ENCODE measurements around the gene NRP2. TPM values are rescaled to one million over a fixed set of nuclear protein-coding genes. Genes with fewer than 3 reads are reported as not detected.
A peak's percentile ranks its signal among the peaks of the same experiment; 100 is the strongest.

NRP2 gene
- total RNA-seq, 1 donor: 11.2 TPM

GRCh38 chr2:205771031-205771430 is 88.7 kb downstream of the NRP2 start:
- no peak for DNase-seq (ENCODE audit: low read depth)
- TF ChIP-seq CTCF (IDR thresholded peaks at IDR 0.05; ENCODE audit: insufficient read depth, low read length): no peak
- H3K4me3 ChIP-seq (ENCODE audit: low read depth, low read length): no peak overlapping the region

GRCh38 chr2:205771666-205772065 is 89.4 kb downstream of the NRP2 start:
- H3K4me3 ChIP-seq (ENCODE audit: low read depth, low read length): no peak overlapping the region
- TF ChIP-seq CTCF (IDR thresholded peaks at IDR 0.05; ENCODE audit: insufficient read depth, low read length): no peak
- DNase-seq (ENCODE audit: low read depth): no peak

GRCh38 chr2:205772983-205773382 is 90.7 kb downstream of the NRP2 start:
- no peak for TF ChIP-seq CTCF (IDR thresholded peaks at IDR 0.05; ENCODE audit: insufficient read depth, low read length)

GRCh38 chr2:205773989-205774388 is 91.7 kb downstream of the NRP2 start:
- H3K4me3 ChIP-seq (ENCODE audit: low read depth, low read length): no peak overlapping the region
- DNase-seq (ENCODE audit: low read depth): no peak
- no peak for TF ChIP-seq CTCF (IDR thresholded peaks at IDR 0.05; ENCODE audit: insufficient read depth, low read length)

More at GRCh38 chr2:205772983-205773382, 90.7 kb downstream of the NRP2 start:
- H3K4me3 ChIP-seq (ENCODE audit: low read depth, low read length): no peak overlapping the region
- no peak for DNase-seq (ENCODE audit: low read depth)

GRCh38 chr2:205775097-205775877 is 93.0 kb downstream of the NRP2 start:
- DNase-seq (ENCODE audit: low read depth): peak; percentile 66
- H3K4me3 ChIP-seq (ENCODE audit: low read depth, low read length): no peak overlapping the region
- TF ChIP-seq CTCF (IDR thresholded peaks at IDR 0.05; ENCODE audit: insufficient read depth, low read length): no peak

- TF ChIP-seq CTCF (IDR thresholded peaks at IDR 0.05; ENCODE audit: insufficient read depth, low read length): peak; percentile 45
- no peak for DNase-seq (ENCODE audit: low read depth)
- H3K4me3 ChIP-seq (ENCODE audit: low read depth, low read length): no peak overlapping the region
Observed at GRCh38 chr2:205776139-205776538, 93.8 kb downstream of the NRP2 start.

GRCh38 chr2:205776720-205777119 is 94.4 kb downstream of the NRP2 start:
- DNase-seq (ENCODE audit: low read depth): no peak
- TF ChIP-seq CTCF (IDR thresholded peaks at IDR 0.05; ENCODE audit: insufficient read depth, low read length): no peak
- H3K4me3 ChIP-seq (ENCODE audit: low read depth, low read length): no peak overlapping the region

Measured in fibroblast of the aortic adventitia (primary cell).